Testis (tissue), 2 donors: Measurements from ENCODE around the gene SDC3.

Source experiments
- POLR2A ChIP-seq: fragments of 450-650 bp; IDR thresholded peaks from one replicate; pipeline ENCODE4 v1.6.1; 2017; ENCODE audit warnings: antibody characterized with exemption, mild to moderate bottlenecking, moderate library complexity
- TF ChIP-seq, protein P1 (sequence below), 3 experiments: fragments of 450-650 bp in 2 of 3; fragments of 200-600 bp in 1 of 3; sonication (generic) in 1 of 3; IDR thresholded peaks; one replicate each; pipeline ENCODE4 v1.5.1; 2016 to 2019; ENCODE audit warnings: antibody characterized with exemption in 3 of 3, mild to moderate bottlenecking in 2 of 3, moderate library complexity in 1 of 3

- TF ChIP-seq, protein P1, sequence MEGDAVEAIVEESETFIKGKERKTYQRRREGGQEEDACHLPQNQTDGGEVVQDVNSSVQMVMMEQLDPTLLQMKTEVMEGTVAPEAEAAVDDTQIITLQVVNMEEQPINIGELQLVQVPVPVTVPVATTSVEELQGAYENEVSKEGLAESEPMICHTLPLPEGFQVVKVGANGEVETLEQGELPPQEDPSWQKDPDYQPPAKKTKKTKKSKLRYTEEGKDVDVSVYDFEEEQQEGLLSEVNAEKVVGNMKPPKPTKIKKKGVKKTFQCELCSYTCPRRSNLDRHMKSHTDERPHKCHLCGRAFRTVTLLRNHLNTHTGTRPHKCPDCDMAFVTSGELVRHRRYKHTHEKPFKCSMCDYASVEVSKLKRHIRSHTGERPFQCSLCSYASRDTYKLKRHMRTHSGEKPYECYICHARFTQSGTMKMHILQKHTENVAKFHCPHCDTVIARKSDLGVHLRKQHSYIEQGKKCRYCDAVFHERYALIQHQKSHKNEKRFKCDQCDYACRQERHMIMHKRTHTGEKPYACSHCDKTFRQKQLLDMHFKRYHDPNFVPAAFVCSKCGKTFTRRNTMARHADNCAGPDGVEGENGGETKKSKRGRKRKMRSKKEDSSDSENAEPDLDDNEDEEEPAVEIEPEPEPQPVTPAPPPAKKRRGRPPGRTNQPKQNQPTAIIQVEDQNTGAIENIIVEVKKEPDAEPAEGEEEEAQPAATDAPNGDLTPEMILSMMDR (IDR thresholded peaks at IDR 0.05) = no peak
- TF ChIP-seq POLR2A = no peak
Measured at GRCh38 chr1:30898031-30898815, 10.3 kb downstream of the SDC3 start.
